ENCODE measurements around the gene UXS1. TPM values are rescaled to one million over a fixed set of nuclear protein-coding genes. Genes with fewer than 3 reads are reported as not detected.

The UXS1 gene
- total RNA-seq, 1 experiment from 2014 or later = 46.3 TPM

- Histone ChIP-seq H4K20me1 (ENCODE audit: control insufficient read depth, insufficient read depth, insufficient read length) (no peaks in the 10 kb centered on the region), H2BK15ac (ENCODE audit: low read depth, low read length) (no peak overlapping the region), H2BK20ac (ENCODE audit: low read depth, low read length, poor library complexity, severe bottlenecking) (no peak overlapping the region), H4K91ac (ENCODE audit: insufficient read length, low read depth, low read length) (peak overlapping the region; percentile 23), H2BK5ac (ENCODE audit: insufficient read length, low read length) (no peak overlapping the region), H3T11ph (ENCODE audit: low read length) (no peak overlapping the region), H3K27me3 (ENCODE audit: insufficient read depth, low read length) (no peaks in the 10 kb centered on the region), H2AK5ac (ENCODE audit: insufficient read length, low read length) (no peak overlapping the region), H3K23ac (ENCODE audit: insufficient read length, low read depth, low read length) (no peak overlapping the region), H3K56ac (ENCODE audit: insufficient read length, low read depth, low read length) (no peak overlapping the region), H2BK12ac (ENCODE audit: insufficient read length, low read depth, low read length) (no peak overlapping the region), H3K18ac (ENCODE audit: insufficient read length, low read depth, low read length) (no peak overlapping the region), H3K14ac (ENCODE audit: insufficient read depth, low read length) (no peak overlapping the region), H3K9me3 (ENCODE audit: control insufficient read depth, low read depth, low read length) (no peaks in the 10 kb centered on the region), H3K79me2 (ENCODE audit: insufficient read depth, low read length) (peaks cover 27% of the 10 kb centered on the region; the same call in 1 of the 2 replicates), H3K4me2 (ENCODE audit: insufficient read depth, insufficient read length, low read length) (no peak overlapping the region), H3K23me2 (ENCODE audit: insufficient read length, low read depth, low read length, poor library complexity, severe bottlenecking) (no peaks in the 10 kb centered on the region), H4K8ac (replicated peaks; ENCODE audit: insufficient read length, low read depth, low read length) (no peak overlapping the region), H3K4me1 (ENCODE audit: insufficient read depth, low read length) (no peaks in the 10 kb centered on the region), H3K4ac (ENCODE audit: low read depth, low read length) (no peak overlapping the region), H4K5ac (ENCODE audit: insufficient read length, low read depth, low read length) (no peak overlapping the region), H3K79me1 (ENCODE audit: insufficient read depth, low read depth, low read length, poor library complexity, severe bottlenecking) (peaks cover 4% of the 10 kb centered on the region), H3K9ac (ENCODE audit: extremely low read depth, insufficient read length, low read length) (no peak overlapping the region), H3K27ac (ENCODE audit: insufficient read length, low read depth, low read length) (no peak overlapping the region), H2AFZ (ENCODE audit: low read length) (no peak overlapping the region), H2BK120ac (ENCODE audit: low read depth, low read length, poor library complexity, severe bottlenecking) (no peak overlapping the region)
- H3K9me3 Mint-ChIP-seq = no peaks in the 10 kb centered on the region; a peak in 1 of 5 replicates
- no peak overlapping the region for H3K4me3 Mint-ChIP-seq
- H3K27ac Mint-ChIP-seq = peak overlapping the region in 1 of 3 experiments; percentile 66; a peak in 3 of 7 replicates
- no peak for TF ChIP-seq CTCF (conservative IDR thresholded peaks at IDR 0.05)
- H3K4me1 Mint-ChIP-seq = peaks cover 44 to 46% of the 10 kb centered on the region in 2 experiments
- WGBS (ENCODE audit: extremely low coverage, insufficient read length, low lambda C conversion rate) = no CpG with 5 or more reads among the region's 7 CpGs
- no peaks in the 10 kb centered on the region for H3K27me3 Mint-ChIP-seq (ENCODE audit: low read depth)
- DNase-seq = no peak
- peaks cover 3 to 6% (median 5%) of the 10 kb centered on the region in 3 experiments; a peak in 5 of 7 replicates for H3K36me3 Mint-ChIP-seq (ENCODE audit: insufficient read depth in 1 of 3, low read depth in 3 of 3)
These were observed 20.0 kb downstream of the UXS1 start for GRCh38 chr2:106174056-106174455.
